OCI-LY1 (cell line): ENCODE data around the gene RDH11.

ENCODE experiments used
- H2AFZ ChIP-seq: fragments of 200-600 bp; sonication (generic), shearing (Covaris generic); 2 replicates; pipeline ENCODE4 v1.6.0; 2014; ENCODE audit warnings: antibody characterized with exemption, mild to moderate bottlenecking, low read length
- H3F3A ChIP-seq: fragments of 200-600 bp; sonication (generic), shearing (Covaris generic); 2 replicates; pipeline ENCODE4 v1.6.0; 2014; ENCODE audit warnings: mild to moderate bottlenecking, antibody characterized with exemption, low read length, moderate library complexity; ENCODE audit not compliant: insufficient read depth
- H3K27ac ChIP-seq: fragments of 200-600 bp; sonication (generic); 2 replicates; pipeline ENCODE4 v1.5.1; 2014; ENCODE audit warnings: low read length, mixed run types, mild to moderate bottlenecking, low read depth; ENCODE audit not compliant: poor library complexity, severe bottlenecking
- H3K27me3 ChIP-seq: fragments of 200-600 bp; sonication (generic); 2 replicates; pipeline ENCODE4 v1.6.0; 2014; ENCODE audit warnings: antibody characterized with exemption, mild to moderate bottlenecking, low read length, moderate library complexity; ENCODE audit not compliant: insufficient read depth
- H3K36me3 ChIP-seq: fragments of 200-600 bp; sonication (generic); 2 replicates; pipeline ENCODE4 v1.6.1; 2014; ENCODE audit warnings: mild to moderate bottlenecking, antibody characterized with exemption, low read length, moderate library complexity, mixed read lengths; ENCODE audit not compliant: insufficient read depth
- H3K4me1 ChIP-seq: fragments of 200-600 bp; sonication (generic); 2 replicates; pipeline ENCODE4 v1.5.1; 2014; ENCODE audit warnings: mild to moderate bottlenecking, low read length, moderate library complexity; ENCODE audit not compliant: insufficient read depth, severe bottlenecking
- H3K4me2 ChIP-seq: fragments of 200-600 bp; sonication (generic), shearing (Covaris generic); 2 replicates; pipeline ENCODE4 v1.6.1; 2014; ENCODE audit warnings: low read length
- H3K4me3 ChIP-seq: fragments of 200-600 bp; sonication (generic); 2 replicates; pipeline ENCODE4 v1.5.1; 2014; ENCODE audit warnings: low read length, low read depth, mild to moderate bottlenecking, mixed read lengths; ENCODE audit not compliant: poor library complexity, severe bottlenecking
- H3K79me2 ChIP-seq: fragments of 200-600 bp; shearing (Covaris generic); 2 replicates; pipeline ENCODE4 v1.6.1; 2016; ENCODE audit warnings: mixed run types, low read length, mixed read lengths; ENCODE audit not compliant: insufficient read depth
- H3K9ac ChIP-seq: fragments of 200-600 bp; sonication (generic), shearing (Covaris generic); 2 replicates; pipeline ENCODE4 v1.6.1; 2014; ENCODE audit warnings: mild to moderate bottlenecking, low read length, mixed read lengths
- H3K9me2 ChIP-seq: fragments of 200-600 bp; sonication (generic), shearing (Covaris generic); 2 replicates; pipeline ENCODE4 v1.6.1; 2014; ENCODE audit warnings: low read depth, mild to moderate bottlenecking, low read length, mixed read lengths
- H3K9me3 ChIP-seq: fragments of 200-600 bp; shearing (Covaris generic); 2 replicates; pipeline ENCODE4 v1.6.1; 2014; ENCODE audit warnings: low read length, mixed read lengths
- H4K20me1 ChIP-seq: fragments of 200-600 bp; sonication (generic), shearing (Covaris generic); 2 replicates; pipeline ENCODE4 v1.6.0; 2016; ENCODE audit warnings: mild to moderate bottlenecking, low read length; ENCODE audit not compliant: insufficient read depth
- EZH2 ChIP-seq: fragments of 200-600 bp; sonication (generic), shearing (Covaris generic); IDR thresholded peaks from 2 replicates; pipeline ENCODE4 v1.8.0; 2017; ENCODE audit warnings: borderline replicate concordance, mixed run types, mild to moderate bottlenecking, antibody characterized with exemption, low read length, moderate library complexity, mixed read lengths
- TF ChIP-seq, protein P1 (sequence below): fragments of 200-600 bp; sonication (generic), shearing (Covaris generic); IDR thresholded peaks from 2 replicates; pipeline ENCODE4 v1.5.1; 2017; ENCODE audit warnings: mild to moderate bottlenecking, antibody characterized with exemption, low read length, moderate library complexity, mixed read lengths

RDH11 gene

GRCh38 chr14:67663633-67664032 lies 31.9 kb downstream of the RDH11 start:
- H3K4me1 ChIP-seq: peaks cover 14% of the 10 kb centered on the region
- no peak overlapping the region for H3K27ac ChIP-seq
- no peak overlapping the region for H3K4me2 ChIP-seq
- peaks cover 29% of the 10 kb centered on the region; the same call in 1 of the 2 replicates for H3K79me2 ChIP-seq
- no peaks in the 10 kb centered on the region for H4K20me1 ChIP-seq
- H3K27me3 ChIP-seq: no peaks in the 10 kb centered on the region
- H2AFZ ChIP-seq: no peak overlapping the region
- peaks cover 15% of the 10 kb centered on the region; the same call in 1 of the 2 replicates for H3K36me3 ChIP-seq
- TF ChIP-seq EZH2: no peak
- TF ChIP-seq, protein P1, sequence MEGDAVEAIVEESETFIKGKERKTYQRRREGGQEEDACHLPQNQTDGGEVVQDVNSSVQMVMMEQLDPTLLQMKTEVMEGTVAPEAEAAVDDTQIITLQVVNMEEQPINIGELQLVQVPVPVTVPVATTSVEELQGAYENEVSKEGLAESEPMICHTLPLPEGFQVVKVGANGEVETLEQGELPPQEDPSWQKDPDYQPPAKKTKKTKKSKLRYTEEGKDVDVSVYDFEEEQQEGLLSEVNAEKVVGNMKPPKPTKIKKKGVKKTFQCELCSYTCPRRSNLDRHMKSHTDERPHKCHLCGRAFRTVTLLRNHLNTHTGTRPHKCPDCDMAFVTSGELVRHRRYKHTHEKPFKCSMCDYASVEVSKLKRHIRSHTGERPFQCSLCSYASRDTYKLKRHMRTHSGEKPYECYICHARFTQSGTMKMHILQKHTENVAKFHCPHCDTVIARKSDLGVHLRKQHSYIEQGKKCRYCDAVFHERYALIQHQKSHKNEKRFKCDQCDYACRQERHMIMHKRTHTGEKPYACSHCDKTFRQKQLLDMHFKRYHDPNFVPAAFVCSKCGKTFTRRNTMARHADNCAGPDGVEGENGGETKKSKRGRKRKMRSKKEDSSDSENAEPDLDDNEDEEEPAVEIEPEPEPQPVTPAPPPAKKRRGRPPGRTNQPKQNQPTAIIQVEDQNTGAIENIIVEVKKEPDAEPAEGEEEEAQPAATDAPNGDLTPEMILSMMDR: no peak
- no peak overlapping the region for H3K4me3 ChIP-seq
- H3K9me3 ChIP-seq: no peaks in the 10 kb centered on the region
- no peak overlapping the region for H3K9ac ChIP-seq
- H3F3A ChIP-seq: no peaks in the 10 kb centered on the region
- H3K9me2 ChIP-seq: no peaks in the 10 kb centered on the region

GRCh38 chr14:67653651-67654280 lies 41.8 kb downstream of the RDH11 start:
- Histone ChIP-seq H3K4me1 (no peaks in the 10 kb centered on the region), H3K9ac (no peak overlapping the region), H3K9me3 (no peaks in the 10 kb centered on the region), H3K79me2 (no peaks in the 10 kb centered on the region), H3K27ac (no peak overlapping the region), H3K9me2 (no peaks in the 10 kb centered on the region), H2AFZ (no peak overlapping the region), H3F3A (no peaks in the 10 kb centered on the region), H3K36me3 (peaks cover 86% of the 10 kb centered on the region), H3K27me3 (no peaks in the 10 kb centered on the region), H4K20me1 (no peaks in the 10 kb centered on the region), H3K4me2 (no peak overlapping the region), H3K4me3 (no peak overlapping the region)
- TF ChIP-seq, protein P1: no peak
- TF ChIP-seq EZH2: no peak

DNA sequence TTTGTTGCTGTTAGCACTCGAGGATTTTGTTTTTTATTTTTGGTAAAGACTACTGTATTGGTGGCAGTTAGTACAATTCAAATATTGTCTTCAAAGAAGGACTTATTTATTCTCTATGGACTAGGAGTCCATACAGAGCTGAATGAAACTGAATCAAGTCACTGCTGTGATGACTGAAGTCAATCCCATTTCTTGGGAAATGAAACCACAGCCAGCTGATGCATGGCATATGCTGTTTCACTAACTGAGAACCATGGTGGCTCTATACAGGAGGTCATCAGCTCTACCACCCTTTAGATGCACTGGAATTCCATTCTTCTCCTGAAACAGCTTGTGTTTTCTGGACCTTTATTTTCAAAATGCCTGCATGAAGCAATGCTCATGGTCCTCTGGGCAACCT lies 43.4 kb downstream of the RDH11 start:
- Histone ChIP-seq H3K9me3 (no peaks in the 10 kb centered on the region), H3K36me3 (peaks cover 94% of the 10 kb centered on the region), H3K79me2 (no peaks in the 10 kb centered on the region)

More for the DNA sequence above, 43.4 kb downstream of the RDH11 start:
- Histone ChIP-seq H3K9ac (no peak overlapping the region), H3K27me3 (no peaks in the 10 kb centered on the region), H3K4me2 (no peak overlapping the region), H3F3A (no peaks in the 10 kb centered on the region), H3K4me3 (no peak overlapping the region), H3K27ac (no peak overlapping the region), H3K4me1 (no peaks in the 10 kb centered on the region), H4K20me1 (no peaks in the 10 kb centered on the region), H2AFZ (no peak overlapping the region), H3K9me2 (no peaks in the 10 kb centered on the region)
- TF ChIP-seq, protein P1: no peak
